LNCAP (cell line): ENCODE data around the gene VWCE.
"Not testable (repeated sequence)": the region's sequence is repeated elsewhere in the genome, so short reads cannot be mapped to it uniquely, and the experiment has no call there.

ENCODE experiments used
- CTCF ChIP-seq: fragments of 450-650 bp; IDR thresholded peaks from 2 replicates; pipeline ENCODE4 v1.5.1; 2017; ENCODE audit warnings: mild to moderate bottlenecking

Gene VWCE

GRCh38 chr11:61254403-61255025 lies 40.6 kb downstream of the VWCE start:
- peak; percentile 86 for TF ChIP-seq CTCF

DNA sequence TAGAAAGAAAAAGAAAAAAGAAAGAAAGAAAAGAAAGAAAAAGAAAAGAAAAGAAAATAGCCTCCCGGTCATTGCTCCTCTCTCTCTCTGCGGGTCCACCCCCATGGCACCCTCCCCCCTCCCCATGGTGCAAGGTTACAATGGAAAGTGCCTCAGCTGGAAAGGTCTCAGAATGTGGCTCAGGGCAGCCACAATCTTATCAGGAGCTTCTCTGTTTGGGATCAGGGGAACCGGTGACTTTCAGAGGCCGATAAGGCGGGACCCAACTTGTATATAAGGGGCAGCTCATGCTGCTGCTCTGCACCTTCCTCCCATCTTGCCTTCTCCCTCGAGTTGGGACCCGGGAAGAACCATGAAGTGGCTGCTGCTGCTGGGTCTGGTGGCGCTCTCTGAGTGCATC lies 54.2 kb downstream of the VWCE start, which contains the start of gene PGA5:
TSS of gene PGA5 (plus strand) at position 301 of the 400 bp plus-strand sequence. CDS start at position 353, 52 bp downstream.
- not testable (repeated sequence) for TF ChIP-seq CTCF

- TF ChIP-seq CTCF = not testable (repeated sequence)
These were observed 73.1 kb downstream of the VWCE start, which contains the start of gene PGA4 for GRCh38 chr11:61222047-61222446. TSS of gene PGA4 (plus strand) at chr11:61222347. CDS start at chr11:61222401, 54 bp downstream.
